ENCODE data around the gene IFNB1.

GRCh38 chr9:21047281-21047691 lies 30.5 kb downstream of the IFNB1 start:
- TF ChIP-seq CTCF (tag by site-specific recombination; IDR thresholded peaks at IDR 0.05), result no peak
- TF ChIP-seq ZNF449 (tag by site-specific recombination; IDR thresholded peaks at IDR 0.05), result no peak
- no peak for TF ChIP-seq ZBTB17 (tag by site-specific recombination; IDR thresholded peaks at IDR 0.05)
- TF ChIP-seq ZFP3 (tag by site-specific recombination; IDR thresholded peaks at IDR 0.05; ENCODE audit: low read depth), result no peak
